K562 (cell line): Measurements from ENCODE around the gene ABITRAM. TPM values are rescaled to one million over a fixed set of nuclear protein-coding genes. Genes with fewer than 3 reads are reported as not detected.
A peak's percentile ranks its signal among the peaks of the same experiment; 100 is the strongest.

Source experiments
- CAMTA2 ChIP-seq: fragments of 250-450 bp; sonication (Bioruptor Pico); conservative IDR thresholded peaks from 2 replicates; pipeline ENCODE4 v1.5.1; 2022
- FOXK2 ChIP-seq, 2 experiments: fragments of 450-650 bp; IDR thresholded peaks in 1 of 2; conservative IDR thresholded peaks in 1 of 2; 2 replicates each; pipeline ENCODE4 v1.6.1; 2016; ENCODE audit warnings: low read depth in 2 of 2, mild to moderate bottlenecking in 1 of 2
- FOXM1 ChIP-seq, 2 experiments: fragments of 450-650 bp in 1 of 2; sonication (generic) in 1 of 2; formaldehyde crosslinking in 1 of 2; IDR thresholded peaks; 2 replicates each; pipeline versions ENCODE4 v1.6.1 to v1.9.0; 2017 to 2022; ENCODE audit warnings: low read depth in 2 of 2, mild to moderate bottlenecking in 2 of 2, missing genetic modification reagents in 1 of 2, moderate library complexity in 1 of 2
- GABPB1 ChIP-seq: sonication (generic); formaldehyde crosslinking; IDR thresholded peaks from 2 replicates; pipeline ENCODE4 v1.8.0; 2022; ENCODE audit warnings: mild to moderate bottlenecking, missing genetic modification reagents
- GATAD2B ChIP-seq: fragments of 450-650 bp; IDR thresholded peaks from 2 replicates; pipeline ENCODE4 v1.6.1; 2017; ENCODE audit warnings: mild to moderate bottlenecking, borderline replicate concordance
- HNRNPH1 ChIP-seq: fragments of 200-400 bp; formaldehyde crosslinking; optimal IDR thresholded peaks from 2 replicates; pipeline ENCODE3; 2017; ENCODE audit warnings: low read depth, mild to moderate bottlenecking, low read length, moderate library complexity
- KAT8 ChIP-seq: fragments of 450-650 bp; IDR thresholded peaks from 2 replicates; pipeline ENCODE4 v1.6.1; 2016; ENCODE audit warnings: low read depth, mild to moderate bottlenecking
- NR0B1 ChIP-seq: fragments of 450-650 bp; IDR thresholded peaks from one replicate; pipeline ENCODE4 v1.6.1; 2018; ENCODE audit warnings: mild to moderate bottlenecking, moderate library complexity; ENCODE audit not compliant: partially characterized antibody
- NR3C1 ChIP-seq: sonication (generic); formaldehyde crosslinking; IDR thresholded peaks from 2 replicates; pipeline ENCODE4 v1.8.1; 2022; ENCODE audit warnings: missing genetic modification reagents
- POLR2H ChIP-seq: IDR thresholded peaks from 2 replicates; pipeline ENCODE4 v1.6.1; 2016; ENCODE audit warnings: missing genetic modification characterization, low read depth, mild to moderate bottlenecking, control low read depth, missing compliant biosample characterization, moderate library complexity
- POLR3A ChIP-seq: IDR thresholded peaks from 2 replicates; pipeline ENCODE4 v1.6.1; 2011; ENCODE audit warnings: borderline replicate concordance, mild to moderate bottlenecking, moderate library complexity; ENCODE audit not compliant: insufficient read length, insufficient read depth; ENCODE audit errors: extremely low read depth
- RAD21 ChIP-seq, 2 experiments: fragments of 250-450 bp in 1 of 2; fragments of 450-650 bp in 1 of 2; sonication (Bioruptor Pico) in 1 of 2; formaldehyde crosslinking in 1 of 2; IDR thresholded peaks in 1 of 2; conservative IDR thresholded peaks in 1 of 2; 2 replicates each; pipeline versions ENCODE4 v1.4.0 to v1.8.0; 2020 to 2022; ENCODE audit warnings: mild to moderate bottlenecking in 2 of 2, moderate library complexity in 1 of 2
- SIN3A ChIP-seq, 2 experiments: fragments of 150-350 bp in 1 of 2; IDR thresholded peaks; 2 replicates each; pipeline ENCODE4 v1.6.1; 2011 to 2016; ENCODE audit warnings: borderline replicate concordance in 2 of 2, low read depth in 2 of 2, low read length in 2 of 2, mild to moderate bottlenecking in 2 of 2, moderate library complexity in 2 of 2; ENCODE audit not compliant: control insufficient read depth in 1 of 2
- SMAD2 ChIP-seq: fragments of 150-350 bp; IDR thresholded peaks from 2 replicates; pipeline ENCODE4 v1.6.1; 2014; ENCODE audit warnings: low read depth, mild to moderate bottlenecking, low read length
- ZBTB2 ChIP-seq: fragments of 450-650 bp; IDR thresholded peaks from 2 replicates; pipeline ENCODE4 v1.6.1; 2016; ENCODE audit warnings: antibody characterized with exemption
- ZFX ChIP-seq: sonication (generic); formaldehyde crosslinking; IDR thresholded peaks from 2 replicates; pipeline ENCODE4 v1.8.0; 2022; ENCODE audit warnings: mild to moderate bottlenecking, missing genetic modification reagents, moderate library complexity
- ZMIZ1 ChIP-seq, 2 experiments: fragments of 150-350 bp in 1 of 2; IDR thresholded peaks; 2 replicates each; pipeline ENCODE4 v1.6.1; 2012 to 2016; ENCODE audit warnings: low read depth in 2 of 2, low read length in 2 of 2, mild to moderate bottlenecking in 1 of 2, moderate library complexity in 1 of 2
- ZNF175 ChIP-seq: fragments of 200-800 bp; sonication (Bioruptor generic); IDR thresholded peaks from 2 replicates; pipeline ENCODE4 v1.6.1; 2016; ENCODE audit warnings: low read depth, mild to moderate bottlenecking, missing genetic modification characterization, missing compliant biosample characterization
- ZNF444 ChIP-seq: fragments of 250-450 bp; sonication (Bioruptor Pico); IDR thresholded peaks from 2 replicates; pipeline ENCODE4 v1.4.0; 2020; ENCODE audit warnings: mild to moderate bottlenecking, moderate library complexity
- ZNF766 ChIP-seq: fragments of 200-800 bp; sonication (Bioruptor generic); conservative IDR thresholded peaks from 2 replicates; pipeline ENCODE4 v1.6.1; 2016; ENCODE audit warnings: missing genetic modification characterization, missing compliant biosample characterization
- polyA plus RNA-seq, 8 experiments: library from polyadenylated mRNA; depleted of rRNA in 4 of 8; stranded (reverse) in 5 of 8; unstranded in 3 of 8; fragments of >200 nt; fragmentation: Nextera tagmentation in 2 of 8; fragmentation: Illumina TruSeq in 1 of 8; extraction: Ambion mirVana in 2 of 8; extraction: Trizol in 1 of 8; gene quantifications; 2 replicates each; pipeline versions ENCODE4 v1.2.1 to v1.2.3, GENCODE V29; 2011 to 2014; ENCODE audit warnings: inconsistent platforms in 1 of 8, missing spikeins in 1 of 8
- total RNA-seq, 7 experiments: library from RNA; depleted of rRNA in 6 of 7; stranded (reverse); fragments of >200 nt in 6 of 7; fragmentation: Illumina TruSeq in 2 of 7; extraction: Trizol in 2 of 7; gene quantifications; 2 replicates each; pipeline versions ENCODE4 v1.2.1 to v1.2.3, GENCODE V29; 2011 to 2021; ENCODE audit warnings: low replicate concordance in 1 of 7

The ABITRAM gene
- total and polyA plus RNA-seq, 9 of the 15 experiments (the other 6 are each of a cell fraction or from before 2014, with no cell fraction given), result 8.9 to 47.6 (median 28.4) TPM

DNA sequence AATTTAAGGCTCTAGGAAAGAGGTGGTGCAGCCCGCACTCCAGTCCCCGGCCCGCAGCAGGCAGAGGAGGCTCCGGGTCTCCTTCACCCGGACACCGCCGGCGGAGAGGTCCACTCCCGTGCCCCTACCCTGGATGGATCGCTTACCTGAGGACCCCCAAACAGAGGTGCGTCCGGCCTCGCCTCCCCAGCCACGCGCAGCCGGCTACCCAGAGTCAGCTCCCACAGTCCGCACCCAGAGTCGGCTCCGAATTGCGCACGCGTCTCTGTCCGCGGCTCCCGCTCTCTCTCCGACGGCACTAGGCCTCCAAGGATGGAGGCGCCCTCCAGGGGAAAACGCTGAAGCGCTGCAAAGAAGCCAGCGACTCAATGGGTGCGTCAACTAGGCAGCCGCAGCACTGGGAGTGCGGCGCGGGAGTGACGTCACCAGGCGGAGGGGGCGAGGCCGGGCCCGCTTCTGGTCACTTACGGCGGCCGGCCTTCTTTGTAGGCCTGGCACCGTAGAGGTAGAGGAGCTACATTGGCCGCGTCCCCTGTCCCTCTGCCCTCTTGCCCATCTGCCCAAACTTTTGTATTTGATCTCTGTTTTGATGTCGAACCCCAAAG, 380 bp upstream of the ABITRAM start, which contains the start of gene ELP1 (continued):
- TF ChIP-seq NR3C1 (CRISPR knock-in tag) (no peak), ZNF444 (CRISPR knock-in tag) (no peak), SMAD2 (no peak), ZNF175 (CRISPR knock-in tag) (no peak), POLR2H (no peak), HNRNPH1 (no peak), KAT8 (no peak), ZMIZ1 (IDR thresholded peaks at IDR 0.05; ENCODE audit: low read depth in 2 of 2, low read length in 2 of 2) (no peak), ZNF766 (CRISPR knock-in tag) (0 out of 2 replicates have a peak, but pooled peaks have one; percentile 34), POLR3A (no peak), ZBTB2 (peak; percentile 41; the same call in 1 of the 2 replicates), ZFX (CRISPR knock-in tag) (peak; percentile 91), GATAD2B (no peak), CAMTA2 (no peak), SIN3A (IDR thresholded peaks at IDR 0.05; ENCODE audit: borderline replicate concordance in 2 of 2, control insufficient read depth in 1 of 2, low read depth in 2 of 2, low read length in 2 of 2) (peak; percentile 67 to 88; a peak in 2 of 4 replicates), FOXM1 (IDR thresholded peaks at IDR 0.05; ENCODE audit: low read depth) (no peak), FOXM1 (CRISPR knock-in tag; IDR thresholded peaks at IDR 0.05; ENCODE audit: low read depth) (0 out of 2 replicates have a peak, but pooled peaks have one; percentile 71), RAD21 (CRISPR knock-in tag; conservative IDR thresholded peaks at IDR 0.05 in 1 of 2, IDR thresholded peaks at IDR 0.05 in 1 of 2) (peak; percentile 37 to 45), FOXK2 (conservative IDR thresholded peaks at IDR 0.05 in 1 of 2, IDR thresholded peaks at IDR 0.05 in 1 of 2; ENCODE audit: low read depth in 2 of 2) (peak; percentile 84 to 85), GABPB1 (CRISPR knock-in tag) (peak; percentile 78), NR0B1 (no peak)
